Lower lobe of right lung (tissue), 2 donors: ENCODE results near the gene SMIM31. TPM values are rescaled to one million over a fixed set of nuclear protein-coding genes. Genes with fewer than 3 reads are reported as not detected.

ENCODE experiments used
- ATAC-seq, 2 donors: fragments of 200-7000 bp; cut with Tn5 transposase; one replicate each; pipeline ENCODE4 v1.9.1; 2020 to 2022; ENCODE audit warnings: mild to moderate bottlenecking in 2 of 2, moderate library complexity in 2 of 2
- DNase-seq: peaks from one replicate; pipeline ENCODE4 v3.0.0-alpha.2; 2020
- H3K27ac ChIP-seq: fragments of 200-600 bp; one replicate; pipeline ENCODE4 v1.8.0; 2022
- H3K27me3 ChIP-seq: fragments of 200-600 bp; one replicate; pipeline ENCODE4 v1.8.0; 2022; ENCODE audit warnings: low read depth
- H3K36me3 ChIP-seq: fragments of 200-600 bp; one replicate; pipeline ENCODE4 v1.8.0; 2022; ENCODE audit warnings: mild to moderate bottlenecking
- H3K4me1 ChIP-seq: fragments of 200-600 bp; one replicate; pipeline ENCODE4 v1.8.0; 2022
- H3K4me3 ChIP-seq: fragments of 200-600 bp; one replicate; pipeline ENCODE4 v1.8.0; 2022; ENCODE audit warnings: mild to moderate bottlenecking
- H3K9me3 ChIP-seq: fragments of 200-600 bp; one replicate; pipeline ENCODE4 v1.8.0; 2022
- intact Hi-C: fragments of 100-400 bp; cut with DNase I; formaldehyde crosslinking; loops from one replicate; pipeline ENCODE4 v1.11.0; 2022
- total RNA-seq: library from RNA; stranded (reverse); fragmentation: NEBNext Ultra II Directional; extraction: Animal tissue kit (Norgen Biotek cat#: 25700); gene quantifications from one replicate; pipeline ENCODE4 v1.2.1, GENCODE V29; 2021
- TF ChIP-seq, protein P1 (sequence below): fragments of 200-600 bp; IDR thresholded peaks from one replicate; pipeline ENCODE4 v1.8.0; 2022; ENCODE audit warnings: antibody characterized with exemption, mild to moderate bottlenecking
- donor health status: DM: no; HTN: yes; CAD: no; lungs with severe emphysema.

The SMIM31 gene
- total RNA-seq, 1 donor from 2014 or later: 0.83 TPM

GRCh38 chr4:164847967-164848649 is 94.2 kb downstream of the SMIM31 start:
- DNase-seq (no peak), ATAC-seq (no peak)
- H3K36me3 ChIP-seq: no peaks in the 10 kb centered on the region
- intact Hi-C loops: no loop called here
- TF ChIP-seq, protein P1, sequence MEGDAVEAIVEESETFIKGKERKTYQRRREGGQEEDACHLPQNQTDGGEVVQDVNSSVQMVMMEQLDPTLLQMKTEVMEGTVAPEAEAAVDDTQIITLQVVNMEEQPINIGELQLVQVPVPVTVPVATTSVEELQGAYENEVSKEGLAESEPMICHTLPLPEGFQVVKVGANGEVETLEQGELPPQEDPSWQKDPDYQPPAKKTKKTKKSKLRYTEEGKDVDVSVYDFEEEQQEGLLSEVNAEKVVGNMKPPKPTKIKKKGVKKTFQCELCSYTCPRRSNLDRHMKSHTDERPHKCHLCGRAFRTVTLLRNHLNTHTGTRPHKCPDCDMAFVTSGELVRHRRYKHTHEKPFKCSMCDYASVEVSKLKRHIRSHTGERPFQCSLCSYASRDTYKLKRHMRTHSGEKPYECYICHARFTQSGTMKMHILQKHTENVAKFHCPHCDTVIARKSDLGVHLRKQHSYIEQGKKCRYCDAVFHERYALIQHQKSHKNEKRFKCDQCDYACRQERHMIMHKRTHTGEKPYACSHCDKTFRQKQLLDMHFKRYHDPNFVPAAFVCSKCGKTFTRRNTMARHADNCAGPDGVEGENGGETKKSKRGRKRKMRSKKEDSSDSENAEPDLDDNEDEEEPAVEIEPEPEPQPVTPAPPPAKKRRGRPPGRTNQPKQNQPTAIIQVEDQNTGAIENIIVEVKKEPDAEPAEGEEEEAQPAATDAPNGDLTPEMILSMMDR: no peak
- no peaks in the 10 kb centered on the region for H3K27me3 ChIP-seq
- no peaks in the 10 kb centered on the region for H3K9me3 ChIP-seq
- no peak overlapping the region for H3K27ac ChIP-seq
- H3K4me3 ChIP-seq: no peak overlapping the region
- H3K4me1 ChIP-seq: no peaks in the 10 kb centered on the region

Other genes with a start within 250 kb of the SMIM31 start
- not detected for gene APELA, start 123.0 kb downstream of the SMIM31 start, total RNA-seq
- gene TRIM61, start 223.5 kb downstream of the SMIM31 start, total RNA-seq: 0.89 TPM